GM19043 (cell line): Measurements from ENCODE around the gene MRPL57.
A peak's percentile ranks its signal among the peaks of the same experiment; 100 is the strongest.
"Not testable (repeated sequence)": the region's sequence is repeated elsewhere in the genome, so short reads cannot be mapped to it uniquely, and the experiment has no call there.

Source experiments
- ATAC-seq: cut with Tn5 transposase; IDR thresholded peaks from one replicate; pipeline ENCODE4 v1.9.1; 2021; ENCODE audit warnings: low read depth; ENCODE audit not compliant: unreplicated experiment

The MRPL57 gene

DNA sequence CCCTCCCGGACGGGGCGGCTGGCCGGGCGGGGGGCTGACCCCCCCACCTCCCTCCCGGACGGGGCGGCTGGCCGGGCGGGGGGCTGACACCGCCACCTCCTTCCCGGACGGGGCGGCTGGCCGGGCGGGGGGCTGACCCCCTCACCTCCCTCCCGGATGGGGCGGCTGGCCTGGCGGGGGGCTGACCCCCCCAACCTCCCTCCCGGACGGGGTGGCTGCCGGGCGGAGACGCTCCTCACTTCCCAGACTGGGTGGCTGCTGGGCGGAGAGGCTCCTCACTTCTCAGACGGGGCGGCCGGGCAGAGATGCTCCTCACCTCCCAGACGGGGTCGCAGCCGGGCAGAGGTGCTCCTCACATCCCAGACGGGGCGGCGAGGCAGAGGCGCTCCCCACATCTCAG lies 10.0 kb downstream of the MRPL57 start:
- ATAC-seq, result not testable (repeated sequence)

- not testable (repeated sequence) for ATAC-seq
These were observed 18.3 kb downstream of the MRPL57 start for GRCh38 chr13:21194756-21195155.

DNA sequence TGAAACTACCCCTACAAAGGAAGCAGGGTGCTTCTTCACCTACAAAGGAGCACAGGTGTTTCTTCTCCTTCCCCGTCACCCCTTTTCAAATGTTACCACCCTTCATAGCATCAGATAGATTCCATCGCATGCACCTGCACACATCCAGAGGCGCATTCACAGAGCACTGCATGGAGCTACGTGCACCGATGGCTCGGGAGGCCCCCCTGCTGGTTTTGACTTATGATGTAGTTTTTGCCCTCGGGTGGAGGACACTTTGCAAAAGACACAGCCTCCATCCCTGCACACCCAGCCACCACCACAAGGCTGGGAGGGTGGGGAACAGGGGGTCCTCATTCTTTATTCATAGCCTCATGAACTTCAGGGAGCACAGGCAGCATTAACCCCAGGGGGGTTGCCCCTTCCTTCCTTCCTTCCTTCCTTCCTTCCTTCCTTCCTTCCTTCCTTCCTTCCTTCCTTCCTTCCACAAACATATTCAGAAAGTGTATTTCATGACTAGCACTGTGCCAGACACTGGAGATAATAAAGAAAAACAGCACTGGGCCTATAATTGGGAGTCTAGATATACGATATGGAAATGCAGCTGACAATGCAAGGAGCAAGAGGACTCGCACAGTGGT lies 21.3 kb downstream of the MRPL57 start:
- not testable (repeated sequence) for ATAC-seq

GRCh38 chr13:21198391-21198790 lies 21.9 kb downstream of the MRPL57 start:
- not testable (repeated sequence) for ATAC-seq

DNA sequence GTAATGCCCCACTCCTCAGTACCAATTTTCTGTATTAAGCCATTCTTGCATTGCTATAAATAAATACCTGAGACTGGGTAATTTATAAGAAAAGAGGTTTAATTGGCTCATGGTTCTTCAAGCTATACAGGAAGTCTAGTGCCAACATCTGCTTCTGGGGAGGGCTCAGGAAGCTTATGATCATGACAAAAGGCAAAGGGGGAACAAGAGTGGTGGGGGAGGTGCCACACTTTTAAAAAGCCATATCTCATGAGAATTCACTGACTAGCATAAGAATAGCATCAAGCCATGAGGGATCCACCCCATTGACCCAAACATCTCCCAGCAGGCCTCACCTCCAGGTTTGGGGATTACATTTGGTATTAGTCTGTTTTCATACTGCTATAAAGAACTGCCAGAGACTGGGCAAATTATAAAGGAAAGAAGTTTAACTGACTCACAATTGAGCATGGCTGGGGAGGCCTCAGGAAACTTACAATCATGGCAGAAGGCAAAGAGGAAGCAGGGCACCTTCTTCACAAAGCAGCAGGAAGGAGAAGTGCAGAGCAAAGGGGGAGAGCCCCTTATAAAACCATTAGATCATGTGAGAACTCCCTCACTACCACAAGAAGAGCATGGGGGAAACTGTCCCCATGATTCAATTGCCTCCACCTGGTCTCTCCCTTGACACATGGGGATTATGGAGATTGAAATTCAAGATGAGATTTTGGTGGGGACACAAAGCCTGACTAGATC lies 25.2 kb downstream of the MRPL57 start:
- not testable (repeated sequence) for ATAC-seq

- ATAC-seq, result no peak
These were observed 26.5 kb downstream of the MRPL57 start for GRCh38 chr13:21202767-21203531.

DNA sequence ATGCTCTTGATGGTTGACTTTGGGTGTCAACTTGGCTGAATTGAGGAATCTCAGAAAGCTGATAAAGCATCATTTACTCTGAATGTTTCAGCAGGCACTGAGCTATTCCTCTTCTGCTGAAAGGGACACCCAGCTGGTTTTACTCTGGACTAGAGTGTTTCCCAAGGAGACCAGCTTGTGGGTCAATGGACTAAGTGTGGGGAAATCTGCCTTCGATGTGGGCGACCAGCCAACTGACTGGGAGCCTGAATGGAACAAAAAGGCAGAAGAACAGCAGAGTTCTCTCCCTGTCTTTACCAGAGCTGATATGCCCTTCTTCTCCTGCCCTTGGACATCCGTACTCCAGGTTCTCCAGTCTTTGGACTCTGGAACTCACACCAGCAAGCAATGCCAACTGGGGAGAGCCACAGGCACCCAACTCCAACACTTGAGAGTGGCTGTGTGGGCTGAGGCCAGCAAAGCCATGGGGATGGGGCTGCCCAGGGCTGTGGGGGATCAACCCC lies 32.2 kb downstream of the MRPL57 start:
- ATAC-seq, result no peak

DNA sequence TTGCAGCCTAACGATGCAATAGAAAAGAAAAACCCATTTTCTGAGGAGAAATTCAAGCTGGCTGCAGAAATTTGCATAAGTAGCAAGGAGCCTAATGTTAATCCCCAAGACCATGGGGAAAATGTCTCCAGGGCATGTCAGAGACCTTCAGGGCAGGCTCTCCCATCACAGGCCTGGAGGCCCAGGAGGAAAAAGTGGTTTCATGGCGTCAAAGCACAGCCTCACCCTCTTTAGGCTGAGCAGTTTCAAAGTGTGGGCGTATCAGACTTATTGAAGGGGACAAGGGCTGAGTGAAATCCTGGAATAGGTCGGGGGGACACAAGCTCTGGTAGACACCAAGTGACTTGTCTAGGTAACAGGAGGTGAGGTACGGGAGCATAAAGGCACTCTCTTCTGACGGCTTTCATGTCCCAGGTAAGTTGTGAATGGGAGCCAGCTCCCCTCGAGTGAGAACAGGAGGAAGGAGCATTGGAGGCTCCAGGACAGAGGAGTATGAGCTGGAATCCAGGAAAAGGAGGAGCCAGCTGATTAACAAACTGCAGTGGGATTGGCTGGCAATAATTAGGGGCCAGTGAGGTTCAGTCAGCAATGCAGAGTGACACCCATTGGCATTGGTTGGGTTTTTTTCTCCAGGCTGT lies 35.8 kb downstream of the MRPL57 start:
- ATAC-seq, result no peak

DNA sequence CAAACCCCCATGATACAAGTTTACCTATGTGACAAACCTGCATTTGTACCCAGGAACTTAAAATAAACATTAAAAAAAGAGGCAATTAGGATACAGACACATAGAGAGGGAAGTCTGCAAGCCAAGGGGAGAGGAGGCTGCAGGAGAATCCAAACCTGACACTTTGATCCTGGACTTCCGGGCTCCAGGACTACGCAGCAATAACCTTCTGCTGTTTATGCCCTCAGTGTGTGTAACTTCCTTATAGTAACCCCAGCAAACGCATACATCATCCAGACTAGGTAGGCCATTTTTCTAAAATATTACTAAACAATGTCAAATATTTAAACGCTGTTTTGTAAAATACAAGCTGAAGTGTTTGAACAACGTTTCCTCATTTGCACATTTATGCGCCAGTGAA lies 39.0 kb downstream of the MRPL57 start:
- ATAC-seq, result not testable (repeated sequence)

DNA sequence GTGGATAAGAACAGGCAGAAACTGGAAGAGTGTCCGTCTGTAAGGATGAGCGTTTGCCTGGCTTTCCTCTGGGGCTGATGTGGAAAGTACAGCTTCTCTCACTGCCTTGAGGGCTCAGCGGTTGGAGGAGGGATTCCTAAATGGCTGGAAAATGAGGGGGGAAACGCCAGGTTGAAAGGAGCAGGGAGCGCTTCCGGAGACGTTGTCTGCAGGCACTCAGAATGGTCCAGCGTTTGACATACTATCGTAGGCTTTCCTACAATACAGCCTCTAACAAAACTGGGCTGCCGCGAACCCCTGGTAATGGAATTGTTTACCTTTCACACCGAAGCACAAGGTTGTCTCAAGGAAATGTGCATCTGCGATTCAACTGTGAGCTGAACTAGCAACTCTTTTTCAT lies 39.9 kb downstream of the MRPL57 start:
- ATAC-seq, result no peak

DNA sequence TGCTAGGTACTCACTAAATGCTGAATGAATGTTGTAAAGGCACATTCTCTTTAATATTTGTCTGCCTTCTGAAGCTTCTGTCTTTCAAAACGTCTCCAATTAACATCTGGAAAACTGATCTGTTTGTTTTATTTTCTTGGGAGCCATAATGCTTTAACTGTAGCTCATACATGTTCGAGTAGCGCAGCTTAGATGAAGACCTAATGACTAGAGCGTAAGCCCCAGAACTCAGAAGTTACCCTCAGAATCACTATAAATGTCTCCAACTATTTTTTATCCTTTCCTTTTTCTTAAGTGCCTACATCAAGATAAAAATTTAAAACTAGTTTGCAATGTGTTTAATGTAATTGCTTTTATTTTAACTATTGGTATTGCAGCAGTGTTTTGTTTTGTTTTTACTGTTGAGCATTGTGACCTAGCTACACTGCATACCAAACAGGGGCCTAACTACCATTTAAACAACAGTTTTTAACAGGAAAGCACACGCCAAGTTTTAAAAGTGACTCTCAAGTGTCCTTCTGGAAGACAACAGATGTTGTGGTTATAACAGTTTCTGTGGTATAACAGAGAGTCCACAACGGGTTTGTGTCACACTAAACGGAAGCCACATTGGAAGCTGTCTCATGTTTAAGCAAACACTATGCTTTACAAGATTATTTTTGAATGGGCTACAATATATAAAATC lies 42.0 kb downstream of the MRPL57 start:
- peak; percentile 97 for ATAC-seq

DNA sequence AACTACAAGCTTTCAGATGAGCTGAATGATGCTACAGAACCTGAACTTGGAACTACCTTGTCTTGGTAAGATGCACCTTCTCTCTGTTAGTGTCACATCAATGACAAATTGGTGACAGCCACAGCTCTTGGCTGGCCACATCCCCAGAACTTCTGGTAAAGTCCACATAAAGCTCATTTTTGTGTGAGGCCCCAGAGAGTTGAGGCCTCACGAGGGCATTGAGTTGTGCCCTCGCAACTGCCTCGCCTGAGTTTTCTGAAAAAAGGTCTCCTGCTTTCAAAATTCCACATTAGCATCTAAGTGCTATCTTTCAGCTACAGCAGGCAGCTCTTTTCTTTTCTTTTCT lies 42.6 kb downstream of the MRPL57 start:
- no peak for ATAC-seq

GRCh38 chr13:21219716-21220115 lies 43.3 kb downstream of the MRPL57 start:
- not testable (repeated sequence) for ATAC-seq

GRCh38 chr13:21221268-21221667 lies 44.8 kb downstream of the MRPL57 start:
- ATAC-seq, result no peak

- no peak for ATAC-seq
These were observed 48.6 kb downstream of the MRPL57 start for GRCh38 chr13:21225082-21225481.

- no peak for ATAC-seq
These were observed 49.6 kb downstream of the MRPL57 start for GRCh38 chr13:21225841-21226581.

DNA sequence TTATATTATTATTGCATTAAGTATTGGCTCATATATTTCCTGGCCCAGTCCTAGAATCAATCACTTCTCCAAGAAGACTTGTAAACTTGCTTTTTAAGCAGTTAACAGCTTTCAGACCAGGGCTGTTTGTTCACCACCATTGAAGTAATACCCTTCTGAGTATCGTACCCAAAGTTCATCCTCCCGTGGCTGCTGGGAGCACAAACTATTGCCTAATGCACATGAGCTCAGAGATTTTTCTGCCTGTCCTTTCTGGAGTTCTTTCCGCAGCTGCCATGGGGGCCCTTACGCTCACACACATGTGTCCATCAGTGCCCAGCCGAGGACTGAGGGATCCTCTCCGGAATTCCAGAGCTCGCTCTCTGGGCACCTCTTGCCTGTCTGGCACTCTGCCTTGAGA lies 51.5 kb downstream of the MRPL57 start:
- ATAC-seq, result no peak
